DMS53 (cell line): ENCODE results near the gene LENG8.
A peak's percentile ranks its signal among the peaks of the same experiment; 100 is the strongest.

ENCODE experiments used
- DNase-seq: peaks from one replicate; lab custom pipeline; 2025; lab: John Stamatoyannopoulos, UW

Gene LENG8

DNA sequence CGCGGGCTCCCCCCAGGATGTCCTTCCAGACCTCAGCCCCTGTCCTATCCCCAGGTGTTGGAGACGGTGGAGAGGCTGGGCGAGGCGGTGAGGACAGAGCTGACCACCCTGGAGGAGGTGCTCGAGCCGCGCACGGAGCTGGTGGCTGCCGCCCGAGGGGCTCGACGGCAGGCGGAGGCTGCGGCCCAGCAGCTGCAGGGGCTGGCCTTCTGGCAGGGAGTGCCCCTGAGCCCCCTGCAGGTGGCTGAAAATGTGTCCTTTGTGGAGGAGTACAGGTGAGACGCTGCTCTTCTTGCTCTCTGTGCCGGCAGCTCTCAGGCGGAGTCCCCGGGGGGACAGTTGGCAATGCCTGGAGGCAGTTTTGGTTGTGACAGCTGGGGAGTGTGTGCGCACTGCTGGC, 26.9 kb upstream of the LENG8 start:
- DNase-seq, result no peak

DNA sequence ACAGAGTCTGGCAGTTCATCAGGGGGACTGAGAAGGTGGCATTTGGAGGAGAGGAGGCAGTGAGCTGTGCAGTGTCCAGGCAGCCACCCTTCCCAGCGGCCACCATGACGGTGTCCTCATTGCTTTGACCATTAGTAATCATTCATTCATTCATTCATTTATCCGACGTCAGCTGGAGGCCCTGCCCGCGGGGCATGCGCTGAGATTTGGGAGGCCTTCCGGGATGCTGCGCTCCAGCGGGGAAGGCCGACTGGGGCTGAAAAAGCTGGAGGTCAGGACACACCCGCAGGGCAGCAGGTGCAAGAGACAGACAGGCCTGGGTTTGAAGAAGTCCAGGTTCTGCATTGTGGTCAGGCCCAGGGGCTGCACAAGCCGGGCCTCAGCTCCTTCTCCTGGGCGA, 24.8 kb upstream of the LENG8 start:
- no peak for DNase-seq

GRCh38 chr19:54424660-54425381, 24.2 kb upstream of the LENG8 start:
- no peak for DNase-seq

DNA sequence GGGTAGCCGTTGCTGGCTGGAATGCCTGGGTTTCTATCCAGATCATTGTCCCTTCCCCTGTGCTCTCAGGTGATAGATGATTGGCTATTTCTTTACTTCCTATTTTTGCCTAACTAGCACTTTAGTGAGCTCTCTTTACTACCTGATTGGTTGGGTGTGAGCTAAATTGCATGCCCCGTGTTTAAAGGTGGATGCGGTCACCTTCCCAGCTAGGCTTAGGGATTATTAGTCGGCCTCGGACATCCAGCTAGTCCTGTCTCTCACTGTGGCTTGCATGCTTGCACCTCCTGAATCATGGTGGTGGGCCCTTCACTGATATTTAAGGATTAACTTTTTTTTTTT, 23.6 kb upstream of the LENG8 start:
- DNase-seq, result no peak

DNA sequence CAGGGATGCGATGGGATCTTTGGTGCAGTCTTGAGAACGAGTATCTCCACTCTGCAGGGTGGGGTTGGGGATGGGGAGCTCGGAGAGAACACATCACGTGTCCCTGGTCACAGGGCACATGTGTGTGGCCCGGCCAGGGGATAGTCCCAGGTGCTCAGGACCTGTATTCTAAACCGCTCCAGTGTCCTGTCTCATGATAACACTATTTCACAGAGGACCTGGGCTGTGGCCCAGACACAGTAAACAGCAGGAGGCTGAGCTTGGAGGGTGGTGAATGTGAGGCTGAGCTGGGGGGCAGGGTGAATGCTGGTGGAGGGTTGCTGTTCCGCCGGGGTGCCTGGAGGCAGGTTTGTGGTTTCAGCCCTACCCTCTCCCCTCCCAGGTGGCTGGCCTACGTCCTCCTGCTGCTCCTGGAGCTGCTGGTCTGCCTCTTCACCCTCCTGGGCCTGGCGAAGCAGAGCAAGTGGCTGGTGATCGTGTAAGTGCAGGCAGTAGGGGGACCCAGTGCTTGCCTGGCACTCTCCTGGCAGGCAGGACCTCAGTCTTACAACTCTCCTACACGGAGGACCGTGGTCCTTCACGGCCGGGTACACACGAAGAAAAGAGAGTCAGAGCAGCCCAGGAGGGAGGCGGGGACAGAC, 22.6 kb upstream of the LENG8 start:
- DNase-seq, result no peak

DNA sequence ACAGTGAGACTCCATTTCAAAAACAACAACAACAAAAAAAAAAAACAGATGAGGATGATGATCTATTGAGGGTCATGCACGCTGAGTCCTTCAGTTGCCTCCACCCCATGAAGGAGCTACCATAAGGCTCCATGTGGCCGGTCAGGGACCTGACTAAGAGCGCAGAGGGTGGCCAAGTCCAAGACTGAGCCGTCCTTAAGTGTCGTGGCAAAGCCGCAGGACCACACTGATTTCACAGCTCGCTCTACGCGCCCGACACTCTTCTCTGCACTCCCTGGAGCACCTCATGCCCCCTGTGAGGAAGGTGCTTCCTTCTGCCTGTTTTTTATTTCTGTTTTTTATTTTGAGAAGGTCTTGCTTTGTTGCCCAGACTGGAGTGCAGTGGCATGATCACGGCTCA, 21.4 kb upstream of the LENG8 start:
- no peak for DNase-seq

- DNase-seq, result no peak
Measured at GRCh38 chr19:54428323-54429175, 20.4 kb upstream of the LENG8 start.

- DNase-seq, result no peak
Measured at GRCh38 chr19:54429176-54429495, 19.9 kb upstream of the LENG8 start.

GRCh38 chr19:54429545-54430227, 19.3 kb upstream of the LENG8 start:
- DNase-seq, result no peak

- peak; percentile 26 for DNase-seq
Measured at GRCh38 chr19:54430306-54431254, 18.4 kb upstream of the LENG8 start.

DNA sequence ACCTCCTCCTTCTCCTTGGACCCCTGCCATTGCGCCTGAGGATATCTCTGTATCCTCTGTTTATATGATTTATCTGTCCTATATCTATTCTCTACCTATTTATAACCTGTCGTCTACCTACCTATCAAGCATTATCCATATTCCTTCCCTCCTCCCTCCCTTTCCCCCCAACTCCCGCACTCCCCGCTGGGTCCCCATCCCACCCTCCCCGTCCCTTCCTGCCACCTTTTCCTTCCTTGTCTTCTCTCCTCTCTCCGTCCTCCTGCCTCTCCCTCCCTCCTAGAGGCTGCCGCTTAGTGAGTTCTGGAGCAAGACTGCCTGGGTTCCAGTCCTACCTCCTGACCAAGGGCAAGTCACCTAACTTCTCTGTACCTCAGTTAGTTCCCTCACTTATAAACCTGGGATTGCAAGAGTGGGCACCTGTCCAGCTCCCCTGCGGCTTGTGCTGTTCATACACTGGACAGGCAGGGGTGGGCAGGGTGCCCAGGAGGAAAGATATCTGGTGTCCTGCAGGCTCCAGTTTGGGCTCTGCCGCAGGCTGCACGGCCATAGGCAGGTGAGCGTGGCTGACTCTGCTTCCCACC, 17.7 kb upstream of the LENG8 start:
- peak; percentile 34 for DNase-seq

DNA sequence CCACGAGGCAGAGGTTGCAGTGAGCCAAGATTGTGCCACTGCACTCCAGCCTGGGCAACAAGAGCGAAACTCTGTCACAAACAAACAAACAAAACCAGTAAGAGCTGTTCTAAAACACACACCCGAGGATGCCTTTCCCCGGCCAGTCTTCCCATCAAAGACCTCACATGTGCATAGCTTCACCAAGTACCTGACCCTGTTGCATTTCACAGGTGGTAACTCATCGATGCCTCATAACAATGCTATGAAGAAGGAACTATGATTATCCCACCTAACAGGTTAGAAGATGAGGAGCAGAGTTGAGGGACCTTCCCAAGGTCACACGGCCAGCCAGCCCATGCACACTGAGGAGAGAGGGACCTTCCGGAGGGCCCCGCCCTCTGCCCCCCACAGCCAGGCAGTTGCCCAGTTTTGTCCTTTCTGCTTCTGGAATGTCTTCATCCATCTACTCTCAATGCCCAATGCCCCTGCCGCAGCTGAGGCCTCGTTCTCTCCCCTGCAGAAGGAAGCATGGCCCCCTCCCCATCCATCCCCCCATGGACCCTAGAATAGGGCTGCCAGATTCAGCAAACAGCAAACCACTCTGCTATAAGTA, 16.8 kb upstream of the LENG8 start:
- DNase-seq, result peak; percentile 40

DNA sequence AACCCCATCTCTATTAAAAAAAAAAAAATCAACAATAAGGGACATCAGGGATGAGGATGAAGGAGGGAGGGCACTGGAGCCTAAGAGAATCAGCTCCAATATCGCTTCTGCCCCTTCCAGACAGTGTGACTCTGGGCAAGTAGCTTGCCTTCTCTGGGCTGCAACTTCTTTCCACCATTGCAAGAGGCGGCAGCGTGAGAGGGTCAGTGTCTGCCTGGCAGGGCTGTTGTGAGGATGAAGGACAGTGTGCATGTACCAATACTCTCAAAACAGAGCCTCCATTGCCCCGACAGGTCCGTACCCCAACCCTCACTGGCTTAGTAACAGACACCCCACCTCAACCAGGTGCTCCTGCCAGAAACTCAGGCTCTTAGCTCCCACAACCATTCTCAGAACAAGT, 15.3 kb upstream of the LENG8 start:
- DNase-seq, result no peak

DNA sequence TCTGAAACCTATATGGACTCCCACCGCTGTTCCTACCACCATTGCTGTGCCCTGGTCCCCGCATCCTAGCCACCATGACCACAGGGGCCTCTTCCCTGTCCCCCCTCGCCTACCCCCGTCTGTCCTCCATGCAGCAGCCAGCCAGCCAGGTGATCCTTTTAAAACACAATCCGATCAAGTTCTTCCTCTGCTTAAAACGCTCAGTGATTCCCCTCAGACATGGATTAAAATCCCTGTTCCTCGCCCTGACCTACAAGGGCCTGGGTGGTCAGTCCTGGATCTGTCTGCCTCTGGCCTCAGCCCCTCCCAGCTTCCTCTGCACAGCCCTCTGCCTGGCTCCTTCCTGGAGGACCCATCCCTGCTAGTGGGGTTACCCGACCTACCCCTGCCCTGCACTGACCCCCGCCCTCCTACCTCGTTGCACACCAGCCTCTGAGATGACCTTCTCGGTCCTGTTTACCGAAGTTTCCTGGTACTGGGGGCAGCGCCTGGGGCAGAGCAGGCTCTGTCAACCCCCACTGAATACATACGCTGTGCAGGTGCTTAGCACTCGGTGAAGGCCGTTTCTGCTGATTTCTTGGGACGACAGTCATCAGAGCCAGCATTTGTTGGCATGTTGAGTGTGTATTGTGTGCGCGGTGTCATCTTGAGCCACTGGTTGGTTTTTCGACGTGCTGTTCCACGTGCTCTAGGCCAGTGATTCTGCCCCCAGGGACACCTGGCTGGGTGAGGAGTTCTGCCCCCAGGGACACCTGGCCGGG, 14.7 kb upstream of the LENG8 start:
- DNase-seq, result no peak

- no peak for DNase-seq
Measured at GRCh38 chr19:54434873-54435214, 14.2 kb upstream of the LENG8 start.

GRCh38 chr19:54435551-54436016, 13.4 kb upstream of the LENG8 start:
- no peak for DNase-seq

DNA sequence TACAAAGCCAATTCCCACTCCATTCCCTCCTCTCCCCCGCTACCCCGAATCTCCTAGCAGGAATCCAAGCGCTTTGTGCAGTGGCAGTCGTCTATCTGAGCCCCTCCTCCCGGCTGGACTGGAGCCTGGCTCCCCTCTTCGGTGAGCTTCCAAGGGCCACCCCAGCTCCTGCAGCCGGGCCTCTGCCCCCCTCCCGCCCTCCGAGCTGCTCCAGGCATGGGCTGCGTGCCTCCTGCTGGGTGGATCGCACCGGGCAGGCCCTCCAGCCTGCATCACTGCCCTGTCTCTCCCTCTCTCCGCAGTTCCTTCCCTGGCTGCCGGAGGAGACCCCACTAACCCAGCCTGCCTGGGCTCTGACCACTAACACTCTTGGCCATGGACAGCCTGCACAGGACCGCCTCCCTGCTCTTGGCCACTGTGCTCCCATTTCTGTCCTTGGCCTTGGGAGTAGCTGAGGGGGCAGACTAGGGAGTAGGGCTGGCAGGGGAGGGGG, 12.9 kb upstream of the LENG8 start:
- DNase-seq, result no peak

- no peak for DNase-seq
Measured at GRCh38 chr19:54436628-54437252, 12.3 kb upstream of the LENG8 start.

- DNase-seq, result peak; percentile 49
Measured at GRCh38 chr19:54439174-54439851, 9.7 kb upstream of the LENG8 start.
